Kidney (tissue), 14 donors: ENCODE measurements around the gene TOGARAM2. TPM values are rescaled to one million over a fixed set of nuclear protein-coding genes. Genes with fewer than 3 reads are reported as not detected.

Experiments used
- DNase-seq, 5 donors: peaks; one replicate each; pipeline ENCODE4 v3.0.0-alpha.2; 2013 to 2020
- FAIRE-seq: peaks from 2 replicates; lab custom pipeline; 2012; peaks lifted over from hg19 to GRCh38; lab: Jason Lieb, UNC
- H3K27ac ChIP-seq, 2 donors: one replicate each; pipeline ENCODE4 v1.7.0; 2013; ENCODE audit warnings: low read depth in 2 of 2, low read length in 2 of 2, inconsistent platforms in 1 of 2
- H3K27me3 ChIP-seq: one replicate; pipeline ENCODE4 v1.7.1; 2013; ENCODE audit warnings: low read length, inconsistent platforms; ENCODE audit not compliant: control insufficient read depth, insufficient read depth
- H3K36me3 ChIP-seq, 3 donors: one replicate each; pipeline versions ENCODE4 v1.7.0 to v1.7.1; 2013; ENCODE audit warnings: low read length in 3 of 3, control low read depth in 1 of 3, inconsistent platforms in 1 of 3; ENCODE audit not compliant: insufficient read depth in 3 of 3, control insufficient read depth in 2 of 3
- H3K4me1 ChIP-seq, 3 donors: one replicate each; pipeline versions ENCODE4 v1.7.0 to v1.7.1; 2013; ENCODE audit warnings: low read length in 3 of 3, inconsistent platforms in 1 of 3, low read depth in 1 of 3; ENCODE audit not compliant: control insufficient read depth in 2 of 3, insufficient read depth in 2 of 3
- H3K4me3 ChIP-seq, 3 donors: one replicate each; pipeline versions ENCODE4 v1.7.0 to v1.8.1; 2013; ENCODE audit warnings: low read length in 3 of 3, control low read depth in 1 of 3, inconsistent platforms in 1 of 3
- H3K9ac ChIP-seq, 3 donors: one replicate each; pipeline versions ENCODE4 v1.7.0 to v1.7.1; 2013; ENCODE audit warnings: low read length in 3 of 3, control low read depth in 1 of 3, inconsistent platforms in 1 of 3
- H3K9me3 ChIP-seq, 3 donors: one replicate each; pipeline versions ENCODE4 v1.7.0 to v1.7.1; 2013; ENCODE audit warnings: low read length in 3 of 3, control low read depth in 1 of 3, inconsistent platforms in 1 of 3; ENCODE audit not compliant: control insufficient read depth in 2 of 3, insufficient read depth in 1 of 3
- CTCF ChIP-seq: IDR thresholded peaks from 3 replicates; pipeline ENCODE4 v1.5.1; 2012; ENCODE audit warnings: mild to moderate bottlenecking, moderate library complexity, borderline replicate concordance; ENCODE audit not compliant: insufficient read depth; ENCODE audit errors: extremely low read depth
- intact Hi-C: fragments of 100-400 bp; cut with DNase I; formaldehyde crosslinking; loops from one replicate; pipeline ENCODE4 v1.11.1; 2022
- polyA plus RNA-seq: library from polyadenylated mRNA; stranded (reverse); fragments of 350-450 nt; fragmentation: Illumina TruSeq; extraction: RNeasy Lipid Tissue Mini Kit (QIAGEN cat#74804); gene quantifications from one replicate; pipeline ENCODE4 v1.2.3, GENCODE V29; 2014; ENCODE audit warnings: low read depth, low replicate concordance; ENCODE audit not compliant: insufficient read depth
- total RNA-seq: library from RNA; stranded (reverse); fragmentation: NEBNext Ultra II Directional; extraction: Animal tissue kit (Norgen Biotek cat#: 25700); gene quantifications from one replicate; pipeline ENCODE4 v1.2.1, GENCODE V29; 2021
- donor health status: control.
- donor health status: control.
- donor health status: control.
- donor health status: control.
- donor health status: control.
- donor health status: DM: yes; HTN: yes; CAD: no.
- donor health status: Normal renal cell carcinoma (clear cell type).

Gene TOGARAM2
- total and polyA plus RNA-seq, 2 donors from 2014 or later, result 0.60 to 1.4 TPM

- FAIRE-seq, result no peak
- H3K9me3 ChIP-seq, result no peaks in the 10 kb centered on the region
- H3K4me3 ChIP-seq, result no peak overlapping the region
Observed at GRCh38 chr2:29032189-29032588, 51.1 kb downstream of the TOGARAM2 start.

GRCh38 chr2:29033172-29033571 lies 52.1 kb downstream of the TOGARAM2 start:
- H3K27me3 ChIP-seq, result no peaks in the 10 kb centered on the region
- H3K4me1 ChIP-seq, result no peaks in the 10 kb centered on the region
- FAIRE-seq (no peak), DNase-seq (no peak)
- intact Hi-C loops, result no loop called here
- H3K36me3 ChIP-seq, result no peaks in the 10 kb centered on the region
- no peak overlapping the region for H3K27ac ChIP-seq
- H3K4me3 ChIP-seq, result no peak overlapping the region
- no peak for TF ChIP-seq CTCF
- no peak overlapping the region for H3K9ac ChIP-seq
- no peaks in the 10 kb centered on the region for H3K9me3 ChIP-seq

More at GRCh38 chr2:29032189-29032588, 51.1 kb downstream of the TOGARAM2 start:
- Histone ChIP-seq H3K27ac (no peak overlapping the region), H3K36me3 (no peaks in the 10 kb centered on the region), H3K4me1 (no peaks in the 10 kb centered on the region), H3K27me3 (no peaks in the 10 kb centered on the region), H3K9ac (no peak overlapping the region)
- TF ChIP-seq CTCF, result no peak
- intact Hi-C loops, result no loop called here
- no peak for DNase-seq

- DNase-seq (no peak), FAIRE-seq (no peak)
- TF ChIP-seq CTCF, result no peak
- H3K9ac ChIP-seq, result no peak overlapping the region
- H3K36me3 ChIP-seq, result no peaks in the 10 kb centered on the region
- no peaks in the 10 kb centered on the region for H3K4me1 ChIP-seq
- H3K9me3 ChIP-seq, result no peaks in the 10 kb centered on the region
- H3K4me3 ChIP-seq, result no peak overlapping the region
- no peaks in the 10 kb centered on the region for H3K27me3 ChIP-seq
- intact Hi-C loops, result no loop called here
- no peak overlapping the region for H3K27ac ChIP-seq
Observed at GRCh38 chr2:29033656-29034055, 52.6 kb downstream of the TOGARAM2 start.
